Skin epidermis (tissue), 12 donors: ENCODE data around the gene TC2N.
"Not testable (repeated sequence)": the region's sequence is repeated elsewhere in the genome, so short reads cannot be mapped to it uniquely, and the experiment has no call there.

Experiments
- H3K27ac ChIP-seq, 21 experiments: fragments of 200-600 bp; sonication (generic) in 11 of 21; one replicate each; pipeline ENCODE4 v1.5.0; 2020; ENCODE audit warnings: mild to moderate bottlenecking in 3 of 21, inconsistent platforms in 2 of 21, moderate library complexity in 2 of 21
- H3K4me3 ChIP-seq, 7 experiments: fragments of 200-600 bp; sonication (generic) in 2 of 7; one replicate each; pipeline ENCODE4 v1.5.0; 2020; ENCODE audit warnings: inconsistent platforms in 2 of 7, mild to moderate bottlenecking in 2 of 7, moderate library complexity in 1 of 7

Gene TC2N

GRCh38 chr14:91844029-91844428 lies 23.3 kb downstream of the TC2N start:
- H3K4me3 ChIP-seq: no peak overlapping the region
- no peak overlapping the region for H3K27ac ChIP-seq

GRCh38 chr14:91843437-91843836 lies 23.9 kb downstream of the TC2N start:
- no peak overlapping the region for H3K27ac ChIP-seq
- H3K4me3 ChIP-seq: no peak overlapping the region

GRCh38 chr14:91841065-91841464 lies 26.3 kb downstream of the TC2N start:
- H3K27ac ChIP-seq: no peak overlapping the region
- no peak overlapping the region for H3K4me3 ChIP-seq

GRCh38 chr14:91839749-91840148 lies 27.6 kb downstream of the TC2N start:
- H3K27ac ChIP-seq: no peak overlapping the region
- H3K4me3 ChIP-seq: no peak overlapping the region

- Histone ChIP-seq H3K27ac (peak overlapping the region in 14 of 21 experiments; percentile 28 to 94 (median 87)), H3K4me3 (peak overlapping the region; percentile 50 to 90 (median 65))
Observed at GRCh38 chr14:91837076-91837475, 30.3 kb downstream of the TC2N start.

GRCh38 chr14:91835920-91836843 lies 31.2 kb downstream of the TC2N start:
- Histone ChIP-seq H3K4me3 (peak overlapping the region; percentile 50 to 90 (median 65)), H3K27ac (peak overlapping the region in 20 of 21 experiments; percentile 16 to 94 (median 84))

- Histone ChIP-seq H3K4me3 (peak overlapping the region; percentile 50 to 90 (median 65)), H3K27ac (peak overlapping the region in 20 of 21 experiments; percentile 16 to 94 (median 84))
Observed at GRCh38 chr14:91835197-91835919, 32.0 kb downstream of the TC2N start.

GRCh38 chr14:91834571-91834970 lies 32.8 kb downstream of the TC2N start:
- Histone ChIP-seq H3K27ac (peak overlapping the region in 1 of 21 experiments; percentile 83), H3K4me3 (peak overlapping the region in 2 of 7 experiments; percentile 69 to 72)

- H3K27ac ChIP-seq: no peak overlapping the region
- H3K4me3 ChIP-seq: no peak overlapping the region
Observed at GRCh38 chr14:91831337-91831736, 36.0 kb downstream of the TC2N start.

GRCh38 chr14:91830777-91831176 lies 36.6 kb downstream of the TC2N start:
- no peak overlapping the region for H3K4me3 ChIP-seq
- no peak overlapping the region for H3K27ac ChIP-seq

- no peak overlapping the region for H3K4me3 ChIP-seq
- H3K27ac ChIP-seq: no peak overlapping the region
Observed at GRCh38 chr14:91829511-91829910, 37.8 kb downstream of the TC2N start.

- Histone ChIP-seq H3K4me3 (no peak overlapping the region), H3K27ac (no peak overlapping the region)
Observed at GRCh38 chr14:91827746-91828145, 39.6 kb downstream of the TC2N start.

- Histone ChIP-seq H3K4me3 (no peak overlapping the region), H3K27ac (no peak overlapping the region)
Observed at GRCh38 chr14:91817566-91818325, 49.6 kb downstream of the TC2N start.

- H3K27ac ChIP-seq: no peak overlapping the region
- no peak overlapping the region for H3K4me3 ChIP-seq
Observed at GRCh38 chr14:91814317-91814716, 53.0 kb downstream of the TC2N start.

GRCh38 chr14:91810699-91811098 lies 56.6 kb downstream of the TC2N start:
- Histone ChIP-seq H3K4me3 (no peak overlapping the region), H3K27ac (no peak overlapping the region)

GRCh38 chr14:91806716-91807115 lies 60.6 kb downstream of the TC2N start:
- Histone ChIP-seq H3K27ac (no peak overlapping the region), H3K4me3 (no peak overlapping the region)

- H3K4me3 ChIP-seq, H3K27ac ChIP-seq: not testable (repeated sequence)
Observed at GRCh38 chr14:91806094-91806493, 61.2 kb downstream of the TC2N start.

- Histone ChIP-seq H3K27ac (no peak overlapping the region), H3K4me3 (no peak overlapping the region)
Observed at GRCh38 chr14:91805659-91806058, 61.7 kb downstream of the TC2N start.

- Histone ChIP-seq H3K4me3 (no peak overlapping the region), H3K27ac (no peak overlapping the region)
Observed at GRCh38 chr14:91801358-91801757, 66.0 kb downstream of the TC2N start.
